ENCODE measurements around the gene OSBPL2.

Gene OSBPL2

GRCh38 chr20:62329389-62330377, 91.4 kb downstream of the OSBPL2 start:
- no peak for DNase-seq

- no peak for DNase-seq
Measured at GRCh38 chr20:62330576-62331317, 92.4 kb downstream of the OSBPL2 start.

GRCh38 chr20:62331347-62331746, 93.0 kb downstream of the OSBPL2 start:
- DNase-seq = no peak

GRCh38 chr20:62332421-62332820, 94.1 kb downstream of the OSBPL2 start:
- DNase-seq = no peak

- no peak for DNase-seq
Measured at GRCh38 chr20:62332989-62333819, 94.9 kb downstream of the OSBPL2 start.

- DNase-seq = no peak
Measured at GRCh38 chr20:62333820-62334595, 95.7 kb downstream of the OSBPL2 start.

- no peak for DNase-seq
Measured at GRCh38 chr20:62334881-62335280, 96.6 kb downstream of the OSBPL2 start.

- DNase-seq = no peak
Measured at GRCh38 chr20:62335532-62335931, 97.2 kb downstream of the OSBPL2 start.

- no peak for DNase-seq
Measured at GRCh38 chr20:62336329-62336728, 98.0 kb downstream of the OSBPL2 start.

- no peak for DNase-seq
Measured at GRCh38 chr20:62336775-62337557, 98.6 kb downstream of the OSBPL2 start.

- DNase-seq = no peak
Measured at GRCh38 chr20:62337558-62338293, 99.4 kb downstream of the OSBPL2 start.

GRCh38 chr20:62338294-62338620, 99.9 kb downstream of the OSBPL2 start:
- no peak for DNase-seq

- no peak for DNase-seq
Measured at GRCh38 chr20:62339647-62340062, 101.3 kb downstream of the OSBPL2 start.

GRCh38 chr20:62342910-62343309, 104.6 kb downstream of the OSBPL2 start:
- DNase-seq = no peak

- no peak for DNase-seq
Measured at GRCh38 chr20:62344092-62344491, 105.8 kb downstream of the OSBPL2 start.

- DNase-seq = no peak
Measured at GRCh38 chr20:62344782-62345181, 106.5 kb downstream of the OSBPL2 start.
